Stimulated activated CD8-positive, alpha-beta memory T cell treated with anti-CD3 and anti-CD28 coated beads, Interleukin-7, amount 100 ng/mL, for 24 hours (primary cell): ENCODE data around the gene TEX52.
"Not testable (repeated sequence)": the region's sequence is repeated elsewhere in the genome, so short reads cannot be mapped to it uniquely, and the experiment has no call there.

Experiments
- DNase-seq: peaks from one replicate; pipeline ENCODE4 v3.0.0-alpha.2; 2020; ENCODE audit warnings: low read depth

Gene TEX52

DNA sequence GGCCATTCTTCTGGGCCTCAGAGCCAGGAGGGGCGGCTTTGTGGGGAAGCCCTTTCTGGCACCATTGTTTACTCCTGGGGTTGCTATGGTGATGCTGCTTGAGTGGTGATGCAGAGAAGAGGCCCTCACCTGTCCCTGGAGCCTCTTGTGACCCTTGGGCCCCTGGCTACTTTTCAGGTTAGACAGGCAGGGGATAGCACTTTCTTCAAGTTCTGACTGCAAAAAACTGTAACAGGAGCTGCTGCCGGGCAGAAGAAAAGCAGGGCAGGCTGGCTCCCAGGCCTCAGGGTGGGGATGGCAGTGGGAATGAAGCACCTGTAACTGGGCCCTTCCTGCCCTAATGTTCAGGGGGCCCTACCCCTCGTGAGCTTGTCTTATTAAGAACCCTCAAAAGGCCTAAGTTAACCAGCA lies at the start of gene TEX52:
Gene TEX52, minus strand, starts transcription at position 19 of the 411 bp plus-strand sequence. Its CDS starts 13 bp downstream, at position 6.
- no peak for DNase-seq

DNA sequence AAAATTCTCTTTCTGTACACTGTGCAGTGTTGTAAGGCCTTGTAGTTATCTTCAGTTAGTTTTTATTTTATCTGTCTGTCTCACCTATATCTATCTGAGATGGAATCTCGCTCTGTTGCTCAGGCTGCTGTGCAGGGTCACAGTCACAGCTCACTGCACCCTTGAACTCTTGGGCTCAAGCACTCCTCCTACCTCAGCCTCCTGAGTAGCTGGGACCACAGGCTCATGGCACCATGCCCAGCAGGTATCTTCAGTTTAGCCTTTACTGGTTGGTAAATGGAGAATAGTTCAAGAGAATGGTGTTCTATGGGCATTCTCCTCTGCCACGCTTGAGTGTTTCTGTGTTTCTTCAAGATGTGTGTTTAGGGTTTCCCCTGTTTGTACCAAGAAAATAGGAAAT lies 47.4 kb upstream of the TEX52 start:
- DNase-seq = no peak

DNA sequence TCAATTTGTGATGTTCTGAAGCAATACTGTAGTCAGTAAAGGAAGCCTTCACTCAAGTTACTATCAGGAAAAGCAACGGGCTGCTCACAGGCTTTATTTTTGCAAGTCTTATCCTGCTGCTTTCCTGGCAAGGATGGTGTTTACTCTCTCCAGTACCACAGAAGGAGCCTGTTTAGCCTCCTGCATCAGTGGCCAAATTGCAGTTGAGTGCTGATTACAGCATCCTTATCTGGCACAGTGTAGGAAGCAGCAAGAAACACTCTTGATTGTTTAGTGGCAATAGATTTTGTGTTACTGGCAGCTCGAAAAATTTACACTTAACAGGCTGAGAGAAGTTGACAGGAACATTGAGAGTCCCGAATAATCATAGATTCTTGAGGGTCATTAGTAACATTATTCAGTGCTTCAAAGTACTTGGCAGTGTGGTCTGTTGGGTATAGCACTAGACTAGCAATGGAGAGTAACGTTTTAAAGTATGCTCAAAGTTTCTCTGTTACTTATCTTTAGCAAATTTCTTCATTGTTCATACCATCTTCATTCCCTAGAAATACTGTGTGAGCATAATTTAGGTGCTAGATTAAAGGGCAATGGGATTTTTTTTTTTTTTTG lies 45.5 kb upstream of the TEX52 start:
- DNase-seq = no peak

DNA sequence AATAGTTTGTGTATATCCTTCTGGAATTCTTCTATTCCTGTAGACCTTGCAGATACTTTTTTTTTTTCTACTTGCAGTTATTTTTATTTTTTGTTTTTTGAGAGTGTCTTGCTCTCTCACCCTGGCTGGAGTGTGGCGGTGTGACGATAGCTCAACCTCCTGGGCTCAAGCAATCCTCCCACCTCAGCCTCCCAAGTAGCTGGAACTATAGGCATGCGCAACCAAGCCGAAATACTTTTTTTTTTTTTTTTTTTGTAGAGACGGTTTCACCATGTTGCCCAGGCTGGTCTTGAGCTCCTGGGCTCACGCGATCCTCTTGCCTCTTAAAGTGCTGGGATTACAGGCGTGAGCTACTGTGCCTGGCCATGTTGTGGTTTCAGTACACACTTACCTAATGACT lies 43.8 kb upstream of the TEX52 start:
- DNase-seq = no peak

DNA sequence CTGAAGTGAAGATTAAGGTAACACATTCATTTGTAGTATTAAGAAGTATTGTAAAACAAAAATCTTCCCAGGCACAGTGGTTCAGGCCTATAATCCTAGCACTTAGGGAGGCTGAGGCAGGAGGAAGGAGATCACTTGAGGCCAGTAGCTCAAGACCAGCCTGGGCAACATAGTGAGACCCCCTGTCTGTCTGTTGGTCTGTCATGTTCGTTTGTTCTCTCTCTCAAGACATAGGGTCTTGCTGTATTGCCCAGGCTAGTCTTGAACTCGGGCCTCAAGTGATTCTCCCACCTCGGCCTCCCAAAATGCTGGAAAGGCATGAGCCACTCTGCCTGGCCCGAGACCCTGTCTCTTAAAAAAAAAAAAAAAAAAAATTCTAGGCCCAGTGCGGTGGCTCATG lies 40.6 kb upstream of the TEX52 start:
- no peak for DNase-seq

DNA sequence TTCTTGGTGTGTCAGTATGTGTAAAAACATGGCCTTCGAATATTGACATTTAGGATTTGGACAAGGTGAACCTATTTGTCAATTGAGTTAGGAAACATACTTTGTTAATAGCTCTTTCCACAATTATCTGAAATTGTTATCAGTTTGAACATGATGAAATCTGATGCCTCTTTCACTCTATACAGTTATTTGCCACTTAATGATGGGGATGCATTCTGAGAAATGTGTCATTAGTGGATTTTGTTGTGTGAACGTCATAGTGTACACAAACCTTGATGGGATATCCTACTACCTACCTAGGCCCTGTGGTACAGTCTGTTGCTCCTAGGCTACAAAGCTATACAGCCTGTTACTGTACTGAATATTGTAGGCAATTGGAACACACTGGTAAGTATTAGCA lies 38.7 kb upstream of the TEX52 start:
- DNase-seq = no peak

DNA sequence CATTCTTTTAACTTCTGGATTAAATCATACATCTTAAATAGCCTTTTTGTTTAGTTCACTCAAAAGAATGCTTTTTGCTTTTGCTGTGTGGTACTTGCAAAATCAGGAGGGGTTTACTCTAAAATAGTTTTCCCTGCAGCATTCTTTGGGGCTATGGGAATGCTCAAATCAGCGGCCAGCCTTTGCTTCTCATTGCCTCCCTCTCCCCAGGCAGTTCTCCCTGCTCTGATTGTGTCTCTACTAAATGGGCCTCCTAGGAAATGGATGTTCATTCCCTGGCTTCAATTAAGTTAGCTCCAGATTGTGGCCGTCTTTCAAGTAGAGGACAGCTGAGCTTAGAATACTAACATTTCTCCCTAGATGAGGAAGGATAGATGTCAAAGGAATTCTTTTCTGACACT lies 38.2 kb upstream of the TEX52 start:
- DNase-seq = no peak

DNA sequence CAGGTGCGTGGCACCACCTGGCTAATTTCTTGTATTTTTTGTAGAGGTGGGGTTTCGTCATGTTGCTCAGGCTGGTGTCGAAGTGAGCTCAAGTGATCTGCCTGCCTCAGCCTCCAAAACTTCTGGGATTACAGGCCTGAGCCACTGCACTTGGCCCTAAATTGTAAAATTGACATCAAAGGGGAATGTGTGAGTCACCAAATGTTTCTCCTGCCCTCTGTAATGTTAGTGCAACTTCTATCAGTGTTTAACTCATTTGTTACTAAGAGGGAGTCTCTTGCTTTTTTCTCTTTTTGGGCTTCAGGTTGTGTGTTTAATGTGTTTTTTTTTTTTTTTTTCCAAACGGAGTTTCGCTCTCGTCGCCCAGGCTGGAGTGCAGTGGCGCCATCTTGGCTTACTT lies 36.2 kb upstream of the TEX52 start:
- DNase-seq = no peak

DNA sequence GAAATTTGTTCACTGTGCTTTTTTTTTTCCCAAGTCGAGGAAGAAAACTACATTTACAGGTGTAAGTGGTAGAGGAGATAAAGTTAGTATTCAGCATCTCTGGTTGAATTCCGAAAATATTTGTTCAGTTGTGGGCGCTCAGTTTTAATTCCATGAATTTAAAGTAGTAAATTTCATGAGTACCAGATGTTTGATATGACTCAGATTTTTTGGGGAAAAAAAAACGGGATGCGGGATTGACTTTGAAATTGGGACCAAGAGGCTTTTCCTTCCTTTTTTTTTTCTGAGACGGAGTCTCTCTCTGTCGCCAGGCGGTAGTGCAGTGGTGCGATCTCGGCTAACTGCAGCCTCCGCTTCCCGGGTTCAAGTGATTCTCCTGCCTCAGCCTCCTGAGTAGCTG lies 35.4 kb upstream of the TEX52 start:
- no peak for DNase-seq

DNA sequence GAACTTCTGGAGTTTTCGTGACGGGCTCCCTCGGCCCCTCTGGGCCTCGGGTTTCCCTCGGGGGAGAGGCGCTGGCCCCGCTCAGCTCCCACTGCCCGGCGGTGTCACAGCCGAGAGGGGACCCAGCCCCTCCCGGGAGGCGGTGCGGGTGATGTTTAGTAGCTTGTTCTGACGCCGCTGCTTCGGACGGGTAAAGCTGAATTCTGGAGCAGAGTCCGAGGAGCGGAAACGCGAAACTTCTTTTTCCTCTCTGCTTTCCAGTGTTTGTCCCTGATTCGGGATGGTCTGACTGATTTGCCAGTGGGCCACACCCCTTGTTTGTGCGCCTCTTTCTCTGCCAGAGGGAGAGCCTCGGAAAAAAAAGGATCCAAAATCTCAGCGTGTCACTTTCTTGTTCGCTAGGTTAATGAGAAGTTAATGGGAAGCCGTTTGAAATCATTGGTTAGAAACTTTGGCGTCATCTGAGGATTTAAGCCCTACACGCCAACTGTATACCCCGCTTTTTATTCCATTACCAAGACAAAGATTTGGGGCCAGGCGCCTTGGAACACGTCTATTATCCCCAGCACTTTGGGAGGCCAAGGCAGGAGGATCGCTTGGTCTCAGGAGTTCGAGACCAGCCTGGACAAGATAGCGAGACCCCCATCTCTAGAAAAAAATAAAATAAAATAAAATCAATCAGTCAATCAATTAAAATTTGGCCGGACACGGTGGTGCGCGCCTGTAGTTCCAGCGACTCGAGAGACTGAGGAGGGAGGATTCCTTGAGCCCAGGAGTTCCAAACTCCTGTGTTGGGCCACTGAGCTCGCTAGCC lies 34.6 kb upstream of the TEX52 start:
- no peak for DNase-seq

DNA sequence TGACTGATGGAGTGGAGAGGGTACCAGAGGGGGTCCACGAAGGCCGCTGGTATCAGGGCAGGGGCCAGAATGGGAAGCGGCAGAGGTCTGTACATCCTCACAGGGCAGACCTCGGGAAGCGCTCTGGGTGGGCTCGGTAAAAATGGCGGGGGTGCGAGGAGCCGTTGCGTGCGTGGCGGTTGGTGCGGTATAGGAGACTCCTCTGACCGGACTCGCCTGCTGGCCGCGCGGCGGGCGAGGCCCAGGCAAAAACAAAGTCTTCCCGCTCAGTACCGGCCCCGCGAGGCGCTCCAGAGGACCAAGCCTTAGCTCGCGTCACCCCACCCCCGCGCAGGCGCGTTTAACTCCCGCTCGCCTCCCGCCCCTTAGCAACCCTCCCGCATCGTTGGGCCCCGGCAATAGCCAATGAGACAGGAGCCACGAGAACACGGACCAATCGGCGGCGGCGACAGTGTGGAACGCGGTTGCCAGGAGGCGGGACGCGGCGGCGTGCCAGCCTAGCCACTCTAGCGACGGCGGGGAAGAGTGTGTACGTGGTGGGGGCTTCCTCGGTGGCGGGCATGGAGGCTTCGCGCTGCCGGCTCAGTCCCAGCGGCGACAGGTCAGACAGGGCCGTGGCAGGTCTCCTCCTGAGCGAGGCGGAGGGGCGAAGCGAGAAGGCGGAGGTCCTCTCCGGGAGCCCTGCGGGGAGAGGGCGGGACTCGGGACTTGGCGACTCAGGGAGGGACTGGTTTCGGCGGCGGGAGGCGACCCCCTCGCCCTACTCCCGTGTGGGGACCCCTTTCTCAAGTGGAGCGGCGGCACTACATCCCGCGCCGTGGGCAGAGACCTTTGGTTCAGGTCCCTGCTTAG lies 33.8 kb upstream of the TEX52 start, which contains the start of gene TULP3:
Gene TULP3, plus strand, starts transcription at position 504 of the 852 bp plus-strand sequence. Its CDS starts 57 bp downstream, at position 561.
- DNase-seq = peak; percentile 96

DNA sequence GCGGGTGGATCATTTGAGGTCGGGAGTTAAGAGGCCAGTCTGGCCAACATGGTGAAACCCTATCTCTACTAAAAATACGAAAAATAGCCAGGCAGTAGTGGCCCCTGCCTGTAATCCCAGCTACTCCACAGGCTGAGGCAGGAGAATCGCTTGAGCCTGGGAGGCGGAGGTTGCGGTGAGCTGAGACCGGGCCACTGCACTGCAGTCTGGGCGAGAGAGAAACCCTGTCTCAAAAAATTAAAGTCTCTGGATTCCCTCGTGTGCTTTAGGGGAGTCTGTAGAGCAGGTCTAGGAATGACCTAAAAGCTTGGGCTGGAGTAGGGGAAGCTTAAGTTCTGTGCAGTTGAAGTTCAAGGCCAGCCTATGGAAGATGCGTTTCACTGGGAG lies 33.2 kb upstream of the TEX52 start:
- no peak for DNase-seq

DNA sequence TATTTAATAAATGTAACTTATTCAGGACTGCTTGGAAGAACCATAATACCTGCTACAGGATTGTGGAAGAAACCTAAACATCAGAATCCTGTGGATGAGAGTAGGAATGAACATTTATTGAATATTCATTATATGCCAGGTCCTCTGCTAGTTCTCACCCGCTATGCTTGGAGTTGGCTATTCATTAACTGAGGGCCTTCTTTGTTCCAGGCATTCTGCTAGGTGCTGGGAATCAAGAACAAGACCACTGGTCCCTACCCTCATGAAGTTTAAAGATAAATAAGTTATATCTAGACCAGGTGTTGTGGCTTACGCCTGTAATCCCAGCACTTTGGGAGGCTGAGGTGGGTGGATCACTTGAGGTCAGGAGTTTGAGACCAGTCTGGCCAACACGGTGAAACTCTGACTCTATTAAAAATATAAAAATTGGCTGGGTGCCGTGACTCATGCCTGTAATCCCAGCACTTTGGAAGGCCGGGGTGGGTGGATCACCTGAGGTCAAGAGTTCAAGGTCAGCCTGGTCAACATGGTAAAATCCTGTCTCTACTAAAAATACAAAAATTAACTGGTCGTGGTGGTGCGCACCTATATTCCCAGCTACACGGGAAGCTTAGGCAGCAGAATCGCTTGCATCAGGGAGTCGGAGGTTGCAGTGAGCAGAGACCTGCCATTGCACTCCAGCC lies 30.1 kb upstream of the TEX52 start:
- no peak for DNase-seq

DNA sequence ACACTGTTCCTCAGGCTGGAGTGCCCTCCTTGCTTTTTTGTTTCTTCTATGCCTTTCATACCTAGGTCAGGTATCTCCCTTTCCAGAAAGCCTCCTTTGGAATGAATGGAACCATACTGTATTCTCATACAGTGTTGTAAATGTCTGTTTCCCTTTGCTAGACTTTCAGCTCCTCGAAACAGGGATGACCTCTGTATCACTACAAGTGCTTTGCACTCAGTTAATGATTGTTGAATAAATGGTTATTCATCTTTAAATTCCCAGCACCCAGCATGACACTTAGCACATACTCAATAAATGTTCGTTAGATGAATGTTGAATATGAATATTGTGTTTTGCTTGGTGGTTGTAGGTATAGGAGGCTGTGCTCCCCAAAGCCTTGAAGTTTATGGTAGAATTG lies 28.0 kb upstream of the TEX52 start:
- no peak for DNase-seq

DNA sequence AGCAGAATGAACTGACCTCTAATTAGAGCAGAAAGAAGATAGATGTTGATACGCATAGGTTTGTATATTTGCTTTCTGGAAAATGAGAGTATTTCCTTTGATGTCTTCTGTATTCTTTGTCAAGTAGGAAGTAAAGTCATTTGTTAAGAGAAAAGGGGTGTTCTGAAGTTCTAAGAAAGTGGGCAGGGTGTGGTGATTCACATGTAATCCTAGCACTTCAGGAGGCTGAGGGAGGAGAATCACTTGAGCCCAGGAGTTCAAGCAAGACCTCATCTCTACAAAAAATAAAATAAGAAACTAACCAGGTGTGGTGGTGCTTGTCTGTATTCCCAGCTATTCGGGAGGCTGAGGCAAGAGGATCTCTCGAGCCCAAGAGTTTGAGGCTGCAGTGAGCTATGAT lies 23.0 kb upstream of the TEX52 start:
- DNase-seq = no peak

DNA sequence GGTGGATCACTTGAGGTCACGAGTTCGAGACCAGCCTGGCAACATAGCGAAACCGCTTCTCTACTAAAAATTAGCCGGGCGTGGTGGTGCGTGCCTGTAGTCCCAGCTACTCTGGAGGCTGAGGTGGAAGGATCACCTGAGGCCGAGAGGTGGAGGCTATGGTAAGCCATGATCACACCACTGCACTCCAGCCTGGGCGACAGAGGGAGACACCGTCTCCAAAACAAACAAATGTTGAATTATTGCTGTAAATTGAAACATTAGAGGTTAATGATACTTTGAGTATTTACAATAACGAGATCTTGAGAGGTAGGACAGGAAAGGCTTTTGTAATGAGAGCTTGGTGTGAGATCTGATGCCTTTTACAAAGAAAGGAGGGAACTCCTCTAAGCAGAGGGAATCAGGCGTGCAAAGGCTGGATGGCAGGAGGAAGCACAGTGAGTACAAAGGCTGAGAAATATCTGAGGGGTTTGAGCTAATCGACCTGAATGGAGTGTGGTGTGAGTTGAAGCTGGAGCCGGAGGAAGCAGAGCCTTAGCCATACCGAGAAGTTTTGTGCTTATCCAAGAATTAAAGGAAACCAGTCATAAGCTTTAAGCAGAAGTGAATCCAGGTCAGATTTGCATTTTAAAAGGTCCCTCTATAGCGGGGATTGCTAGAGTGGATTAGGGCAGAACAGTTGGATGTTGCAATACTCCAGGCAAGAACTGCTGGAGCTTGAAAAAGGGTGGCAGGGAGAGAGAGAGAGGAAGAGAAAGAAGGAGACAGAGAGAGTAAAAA lies 21.3 kb upstream of the TEX52 start:
- no peak for DNase-seq

DNA sequence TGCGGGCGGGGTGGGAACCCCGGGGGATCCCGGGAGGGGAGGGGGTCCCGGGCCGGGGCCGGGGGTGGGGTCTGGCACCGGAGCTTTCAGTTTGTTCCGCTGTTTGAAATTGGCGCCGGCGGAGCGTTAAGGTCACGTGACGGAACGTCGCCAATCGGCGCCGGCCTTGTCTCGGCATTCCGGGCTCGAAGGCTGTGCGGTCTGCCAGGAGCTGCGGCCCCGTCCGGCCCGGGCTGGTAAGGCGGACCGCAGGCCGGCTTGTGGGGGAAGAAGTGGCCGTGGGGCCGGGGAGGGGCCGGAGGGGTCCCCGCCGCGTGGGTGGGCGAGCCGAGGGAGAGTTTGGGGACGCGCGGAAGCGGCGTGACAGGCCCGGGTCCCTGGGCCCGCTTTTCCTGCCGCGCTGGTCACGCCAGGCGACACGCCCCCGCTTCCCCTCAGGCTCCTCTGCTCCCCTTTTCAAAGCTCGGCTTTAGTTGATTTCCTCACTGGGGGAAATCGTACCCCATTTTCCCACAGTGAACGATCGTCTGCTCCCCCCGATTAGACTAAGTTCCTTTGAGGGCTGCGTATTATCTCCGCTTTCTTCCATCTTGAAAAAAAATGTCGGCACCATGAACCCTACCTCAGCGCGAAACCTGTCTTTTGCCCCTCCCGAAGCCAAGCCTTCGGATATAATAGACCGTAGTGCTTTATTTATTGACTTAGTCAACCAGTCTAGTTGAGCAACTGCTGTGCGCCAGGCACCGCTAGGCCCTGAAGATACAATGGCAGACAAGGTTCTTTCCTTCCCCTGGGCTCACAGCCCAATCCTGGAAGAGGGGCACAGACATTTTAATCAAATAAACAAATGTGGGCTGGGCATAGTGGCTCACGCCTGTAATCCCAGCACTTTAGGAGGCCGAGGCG lies 20.5 kb upstream of the TEX52 start, which contains the start of the genes FOXM1 and RHNO1:
Gene FOXM1, minus strand, starts transcription at position 128 of the 906 bp plus-strand sequence. CDS start 2,696 bp downstream, outside the sequence.
Gene RHNO1, plus strand, starts transcription at position 177 of the 906 bp plus-strand sequence. CDS start 8,144 bp downstream, outside the sequence.
- DNase-seq = peak; percentile 72

DNA sequence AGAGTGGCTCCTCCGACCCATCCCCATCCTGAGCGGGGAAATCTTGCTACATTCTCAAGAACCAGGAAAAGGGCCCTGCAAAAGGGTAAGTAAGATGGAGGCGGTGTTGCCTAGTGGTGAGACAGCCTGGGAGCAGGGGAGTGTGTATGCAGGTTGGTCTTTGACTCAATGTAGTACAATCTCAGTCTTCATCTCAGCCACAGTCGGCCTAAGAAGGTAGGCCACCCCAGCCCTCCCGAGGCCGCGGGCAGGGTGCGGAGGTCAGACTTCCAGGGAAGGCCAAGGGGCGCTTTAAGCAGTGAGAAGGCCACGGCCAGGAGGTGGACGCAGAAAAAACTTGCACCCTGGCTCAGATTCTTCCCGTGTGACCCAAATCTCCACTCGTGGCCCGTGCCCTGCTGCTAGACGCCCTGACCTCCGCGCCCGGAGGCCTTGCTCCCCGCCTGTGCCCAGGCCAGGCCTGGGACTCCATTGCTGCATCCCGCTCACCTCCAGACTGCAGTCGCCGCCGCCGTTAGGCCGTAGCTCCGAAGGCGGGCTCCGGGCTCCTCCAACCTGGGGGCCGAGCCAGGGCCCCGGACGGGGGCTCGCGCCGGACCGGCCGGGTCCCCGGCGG lies 19.7 kb upstream of the TEX52 start:
- DNase-seq = no peak

DNA sequence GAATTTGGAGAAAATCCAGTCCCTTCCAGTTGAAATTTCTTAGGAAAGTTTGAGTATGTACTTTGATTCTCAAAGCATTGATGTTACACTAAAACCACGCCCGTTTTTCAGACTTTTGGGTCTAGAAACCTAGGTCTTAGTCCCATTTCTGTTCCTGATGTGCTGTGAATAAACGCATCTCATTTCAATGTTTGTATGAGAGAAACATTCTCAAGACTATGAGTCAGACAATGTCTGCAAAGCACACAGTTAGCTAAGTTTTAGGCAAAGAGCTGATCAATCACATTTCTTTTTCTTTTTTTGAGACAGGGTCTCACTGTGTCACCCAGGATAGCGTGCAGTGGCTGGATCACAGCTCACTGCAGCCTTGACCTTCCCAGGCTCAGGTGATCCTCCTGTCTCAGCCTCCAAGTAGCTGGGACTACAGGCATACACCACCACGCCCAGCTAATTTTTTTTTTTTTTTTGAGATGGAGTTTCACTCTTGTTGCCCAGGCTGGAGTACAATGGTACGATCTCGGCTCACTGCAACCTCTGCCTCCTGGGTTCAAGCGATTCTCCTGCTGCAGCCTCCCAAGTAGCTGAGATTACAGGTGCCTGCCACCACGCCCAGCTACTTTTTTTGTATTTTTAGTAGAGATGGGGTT lies 12.3 kb upstream of the TEX52 start:
- not testable (repeated sequence) for DNase-seq
